ENCODE measurements around the gene IRAK1.

The IRAK1 gene

GRCh38 chrX:153968255-153968654 is 51.4 kb downstream of the IRAK1 start:
- Histone ChIP-seq H3K9me2 (replicated peaks; ENCODE audit: insufficient read depth, low read length) (no peaks in the 10 kb centered on the region), H3K36me3 (replicated peaks; ENCODE audit: insufficient read depth, low read length) (no peaks in the 10 kb centered on the region), H2AFZ (ENCODE audit: low read length) (no peak overlapping the region), H3K4me1 (ENCODE audit: low read length) (peaks cover 15% of the 10 kb centered on the region; the same call in 1 of the 2 replicates), H3K27ac (ENCODE audit: low read length) (peak overlapping the region; percentile 69; the same call in 1 of the 2 replicates), H3K79me2 (ENCODE audit: low read length) (peaks cover 80% of the 10 kb centered on the region), H3K9ac (ENCODE audit: low read length) (peak overlapping the region; percentile 60), H3K27me3 (replicated peaks; ENCODE audit: insufficient read depth, low read length) (no peaks in the 10 kb centered on the region), H3K9me3 (replicated peaks; ENCODE audit: insufficient read depth, low read length) (no peaks in the 10 kb centered on the region), H3K4me3 (ENCODE audit: low read length) (peak overlapping the region; percentile 94), H4K20me1 (ENCODE audit: insufficient read depth, low read length) (peaks cover 23% of the 10 kb centered on the region), H3F3A (ENCODE audit: insufficient read depth, low read length) (peaks cover 33% of the 10 kb centered on the region), H3K4me2 (ENCODE audit: low read depth, low read length) (peak overlapping the region; percentile 88)
- DNase-seq, result no peak
- TF ChIP-seq CTCF (IDR thresholded peaks at IDR 0.05; ENCODE audit: low read length) (no peak), EZH2 (optimal IDR thresholded peaks at IDR 0.05; ENCODE audit: low read depth, low read length) (no peak), EZH2phosphoT487 (IDR thresholded peaks at IDR 0.05; ENCODE audit: low read length) (no peak)

GRCh38 chrX:153967536-153968224 is 52.0 kb downstream of the IRAK1 start:
- peak overlapping the region; percentile 94 for H3K4me3 ChIP-seq (ENCODE audit: low read length)
- TF ChIP-seq CTCF (IDR thresholded peaks at IDR 0.05; ENCODE audit: low read length) (no peak), EZH2phosphoT487 (IDR thresholded peaks at IDR 0.05; ENCODE audit: low read length) (no peak), EZH2 (optimal IDR thresholded peaks at IDR 0.05; ENCODE audit: low read depth, low read length) (no peak)
- peaks cover 29% of the 10 kb centered on the region for H3F3A ChIP-seq (ENCODE audit: insufficient read depth, low read length)
- peaks cover 83% of the 10 kb centered on the region for H3K79me2 ChIP-seq (ENCODE audit: low read length)
- no peaks in the 10 kb centered on the region for H3K27me3 ChIP-seq (replicated peaks; ENCODE audit: insufficient read depth, low read length)
- H2AFZ ChIP-seq (ENCODE audit: low read length), result no peak overlapping the region
- H3K9me3 ChIP-seq (replicated peaks; ENCODE audit: insufficient read depth, low read length), result no peaks in the 10 kb centered on the region
- H3K4me1 ChIP-seq (ENCODE audit: low read length), result peaks cover 15% of the 10 kb centered on the region; the same call in 1 of the 2 replicates
- H3K9me2 ChIP-seq (replicated peaks; ENCODE audit: insufficient read depth, low read length), result no peaks in the 10 kb centered on the region
- peaks cover 23% of the 10 kb centered on the region for H4K20me1 ChIP-seq (ENCODE audit: insufficient read depth, low read length)
- no peak for DNase-seq
- no peaks in the 10 kb centered on the region for H3K36me3 ChIP-seq (replicated peaks; ENCODE audit: insufficient read depth, low read length)
- peak overlapping the region; percentile 69; the same call in 1 of the 2 replicates for H3K27ac ChIP-seq (ENCODE audit: low read length)
- peak overlapping the region; percentile 88 for H3K4me2 ChIP-seq (ENCODE audit: low read depth, low read length)
- H3K9ac ChIP-seq (ENCODE audit: low read length), result peak overlapping the region; percentile 60

GRCh38 chrX:153966841-153967535 is 52.7 kb downstream of the IRAK1 start:
- Histone ChIP-seq H3K9ac (ENCODE audit: low read length) (no peak overlapping the region), H3K4me3 (ENCODE audit: low read length) (peak overlapping the region; percentile 94; the same call in 1 of the 2 replicates)

More at GRCh38 chrX:153966841-153967535, 52.7 kb downstream of the IRAK1 start:
- Histone ChIP-seq H3K4me2 (ENCODE audit: low read depth, low read length) (peak overlapping the region; percentile 88; the same call in 1 of the 2 replicates), H3K9me2 (replicated peaks; ENCODE audit: insufficient read depth, low read length) (no peaks in the 10 kb centered on the region), H3F3A (ENCODE audit: insufficient read depth, low read length) (peaks cover 27% of the 10 kb centered on the region), H3K79me2 (ENCODE audit: low read length) (peaks cover 90% of the 10 kb centered on the region), H3K4me1 (ENCODE audit: low read length) (peaks cover 15% of the 10 kb centered on the region; the same call in 1 of the 2 replicates), H3K27ac (ENCODE audit: low read length) (no peak overlapping the region), H3K36me3 (replicated peaks; ENCODE audit: insufficient read depth, low read length) (no peaks in the 10 kb centered on the region), H4K20me1 (ENCODE audit: insufficient read depth, low read length) (peaks cover 23% of the 10 kb centered on the region), H3K9me3 (replicated peaks; ENCODE audit: insufficient read depth, low read length) (no peaks in the 10 kb centered on the region), H2AFZ (ENCODE audit: low read length) (no peak overlapping the region), H3K27me3 (replicated peaks; ENCODE audit: insufficient read depth, low read length) (no peaks in the 10 kb centered on the region)
- no peak for TF ChIP-seq EZH2 (optimal IDR thresholded peaks at IDR 0.05; ENCODE audit: low read depth, low read length)
- TF ChIP-seq EZH2phosphoT487 (IDR thresholded peaks at IDR 0.05; ENCODE audit: low read length), result no peak
- TF ChIP-seq CTCF (IDR thresholded peaks at IDR 0.05; ENCODE audit: low read length), result no peak
- DNase-seq, result no peak

All from MM.1S (cell line).